Measurements from ENCODE around the gene SRSF10. TPM values are rescaled to one million over a fixed set of nuclear protein-coding genes. Genes with fewer than 3 reads are reported as not detected.

Gene SRSF10
- total and polyA plus RNA-seq, 8 donors, result 25.5 to 78.8 (median 41.1) TPM

- no peaks in the 10 kb centered on the region for H3K9me3 ChIP-seq
- intact Hi-C loops (cut with DNase I), result no loop called here
- H3K27me3 ChIP-seq, result no peaks in the 10 kb centered on the region
- peak overlapping the region; percentile 86 to 97 (median 89) for H3K27ac ChIP-seq
- DNase-seq (peak in 2 of 6 donors; percentile 43 to 45), ATAC-seq (peak in 1 of 4 donors; percentile 5), FAIRE-seq (no peak)
- 47 to 62% methylated on average over 6 of the region's 6 CpGs for WGBS, 2 donors
- H3K4me1 ChIP-seq, result peaks cover 18 to 34% (median 19%) of the 10 kb centered on the region in 3 donors
- no peak for TF ChIP-seq CTCF (IDR thresholded peaks at IDR 0.05)
- H3K36me3 ChIP-seq, result no peaks in the 10 kb centered on the region
- peak overlapping the region; percentile 84 to 98 (median 90) for H3K4me3 ChIP-seq
These were observed 572 bp upstream of the SRSF10 start for GRCh38 chr1:23980728-23981070.

GRCh38 chr1:23979387-23979880, 693 bp downstream of the SRSF10 start:
- intact Hi-C loops (cut with DNase I), result no loop called here
- no peak for TF ChIP-seq CTCF (IDR thresholded peaks at IDR 0.05)
- Histone ChIP-seq H3K4me1 (peaks cover 18 to 32% (median 18%) of the 10 kb centered on the region in 3 donors), H3K27me3 (no peaks in the 10 kb centered on the region), H3K9me3 (no peaks in the 10 kb centered on the region), H3K4me3 (peak overlapping the region; percentile 84 to 98 (median 90)), H3K36me3 (no peaks in the 10 kb centered on the region), H3K27ac (peak overlapping the region; percentile 86 to 97 (median 89))
- no peak for DNase-seq
- 0 to 1% methylated on average over 13 of the region's 13 CpGs for WGBS, 2 donors
- FAIRE-seq, result no peak
- peak in 1 of 4 donors; percentile 3 for ATAC-seq

GRCh38 chr1:23978805-23979204, 1.3 kb downstream of the SRSF10 start:
- WGBS, 2 donors, result 1 to 2% methylated on average over 4 of the region's 4 CpGs
- Histone ChIP-seq H3K4me1 (peaks cover 18 to 31% (median 18%) of the 10 kb centered on the region in 3 donors), H3K27me3 (no peaks in the 10 kb centered on the region), H3K27ac (no peak overlapping the region), H3K9me3 (no peaks in the 10 kb centered on the region), H3K4me3 (peak overlapping the region; percentile 84 to 98 (median 90)), H3K36me3 (no peaks in the 10 kb centered on the region)
- intact Hi-C loops (cut with DNase I), result no loop called here
- no peak for TF ChIP-seq CTCF (IDR thresholded peaks at IDR 0.05)
- no peak for FAIRE-seq
- no peak for DNase-seq
- no peak for ATAC-seq

GRCh38 chr1:23977854-23978191, 2.3 kb downstream of the SRSF10 start:
- TF ChIP-seq CTCF (IDR thresholded peaks at IDR 0.05), result no peak
- no peak for ATAC-seq
- peaks cover 18 to 31% (median 20%) of the 10 kb centered on the region in 3 donors for H3K4me1 ChIP-seq
- peaks cover 0 to 8% (median 0%) of the 10 kb centered on the region in 3 donors for H3K36me3 ChIP-seq
- DNase-seq, result no peak
- intact Hi-C loops (cut with DNase I), result no loop called here
- no peaks in the 10 kb centered on the region for H3K9me3 ChIP-seq
- 21 to 33% methylated on average over 1 of the region's 1 CpG for WGBS, 2 donors
- no peak overlapping the region for H3K27ac ChIP-seq
- H3K4me3 ChIP-seq, result peak overlapping the region in 2 of 4 donors; percentile 84 to 86
- no peak for FAIRE-seq
- no peaks in the 10 kb centered on the region for H3K27me3 ChIP-seq

- Histone ChIP-seq H3K27ac (peak overlapping the region in 2 of 4 donors; percentile 1 to 30), H3K36me3 (peaks cover 0 to 10% (median 0%) of the 10 kb centered on the region in 3 donors), H3K9me3 (no peaks in the 10 kb centered on the region), H3K4me3 (peak overlapping the region in 1 of 4 donors; percentile 86), H3K27me3 (no peaks in the 10 kb centered on the region), H3K4me1 (peaks cover 18 to 31% (median 20%) of the 10 kb centered on the region in 3 donors)
- TF ChIP-seq CTCF (IDR thresholded peaks at IDR 0.05), result no peak
- no peak for DNase-seq
- WGBS, 2 donors, result 33 to 38% methylated on average over 4 of the region's 4 CpGs
- intact Hi-C loops (cut with DNase I), result no loop called here
- no peak for FAIRE-seq
- ATAC-seq, result no peak
These were observed 2.8 kb downstream of the SRSF10 start for GRCh38 chr1:23977187-23977853.

Measured in pancreas (tissue), 10 donors.